ENCODE data around the gene IFITM10. TPM values are rescaled to one million over a fixed set of nuclear protein-coding genes. Genes with fewer than 3 reads are reported as not detected.

IFITM10 gene
- total RNA-seq, 2 donors from 2014 or later: 0.27 to 0.76 TPM

GRCh38 chr11:1766719-1767398, 16.5 kb upstream of the IFITM10 start:
- ATAC-seq (no peak), DNase-seq (peak; percentile 20)
- intact Hi-C loops (cut with DNase I): no loop called here

GRCh38 chr11:1765871-1766718, 15.7 kb upstream of the IFITM10 start:
- DNase-seq (no peak), ATAC-seq (no peak)
- intact Hi-C loops (cut with DNase I): no loop called here

- intact Hi-C loops (cut with DNase I): no loop called here
- ATAC-seq (peak; percentile 83 to 91), DNase-seq (peak; percentile 93)
Observed at GRCh38 chr11:1763796-1764661, 13.6 kb upstream of the IFITM10 start, which contains the start of gene CTSD. Gene CTSD, minus strand, starts transcription at chr11:1763927. Its CDS starts 68 bp downstream, at chr11:1763859.

GRCh38 chr11:1763336-1763795, 13.0 kb upstream of the IFITM10 start:
- DNase-seq: peak; percentile 36
- peak; percentile 2 to 4 for ATAC-seq
- intact Hi-C loops (cut with DNase I): no loop called here

- DNase-seq: peak; percentile 68
- peak; percentile 6 to 8 for ATAC-seq
- intact Hi-C loops (cut with DNase I): no loop called here
Observed at GRCh38 chr11:1762537-1763302, 12.3 kb upstream of the IFITM10 start.

GRCh38 chr11:1761857-1762536, 11.6 kb upstream of the IFITM10 start:
- intact Hi-C loops (cut with DNase I): no loop called here
- DNase-seq (peak; percentile 22), ATAC-seq (no peak)

- intact Hi-C loops (cut with DNase I): no loop called here
- DNase-seq: peak; percentile 32
- no peak for ATAC-seq
Observed at GRCh38 chr11:1761110-1761856, 10.9 kb upstream of the IFITM10 start.

- DNase-seq (peak; percentile 89), ATAC-seq (peak; percentile 55)
- intact Hi-C loops (cut with DNase I): no loop called here
Observed at GRCh38 chr11:1760351-1761109, 10.1 kb upstream of the IFITM10 start.

GRCh38 chr11:1759851-1760220, 9.4 kb upstream of the IFITM10 start:
- intact Hi-C loops (cut with DNase I): no loop called here
- ATAC-seq: no peak

GRCh38 chr11:1759151-1759850, 8.9 kb upstream of the IFITM10 start:
- ATAC-seq (no peak), DNase-seq (peak; percentile 21)
- intact Hi-C loops (cut with DNase I): no loop called here

More at GRCh38 chr11:1759851-1760220, 9.4 kb upstream of the IFITM10 start:
- DNase-seq: no peak

GRCh38 chr11:1758611-1759150, 8.3 kb upstream of the IFITM10 start:
- intact Hi-C loops (cut with DNase I): no loop called here
- no peak for ATAC-seq
- peak; percentile 22 for DNase-seq

- intact Hi-C loops (cut with DNase I): no loop called here
- ATAC-seq (no peak), DNase-seq (peak; percentile 33)
Observed at GRCh38 chr11:1757861-1758610, 7.6 kb upstream of the IFITM10 start.

- peak; percentile 25 for DNase-seq
- intact Hi-C loops (cut with DNase I): no loop called here
- ATAC-seq: no peak
Observed at GRCh38 chr11:1756791-1757771, 6.7 kb upstream of the IFITM10 start.

All from left cardiac atrium (tissue), 4 donors.